Activated CD4-positive, alpha-beta T cell treated with anti-CD3 and anti-CD28 coated beads, Interleukin-2, amount 10 ng/mL, durations not matched to agents 24 days and 14 days (primary cell): ENCODE results near the gene TUSC2. TPM values are rescaled to one million over a fixed set of nuclear protein-coding genes. Genes with fewer than 3 reads are reported as not detected.

ENCODE experiments used
- DNase-seq: peaks from one replicate; pipeline ENCODE4 v3.0.0; 2022
- H3K27ac Mint-ChIP-seq: one replicate; pipeline ENCODE4 v1.8.0; 2022; ENCODE audit warnings: mild to moderate bottlenecking, mixed read lengths
- H3K27me3 Mint-ChIP-seq: one replicate; pipeline ENCODE4 v1.8.0; 2022; ENCODE audit warnings: mixed read lengths
- H3K36me3 Mint-ChIP-seq: one replicate; pipeline ENCODE4 v1.8.0; 2022; ENCODE audit warnings: low read depth, mild to moderate bottlenecking, mixed read lengths
- H3K4me1 Mint-ChIP-seq: one replicate; pipeline ENCODE4 v1.8.0; 2021; ENCODE audit warnings: mixed read lengths
- H3K4me3 Mint-ChIP-seq: one replicate; pipeline ENCODE4 v1.8.0; 2022; ENCODE audit warnings: mild to moderate bottlenecking, moderate library complexity, mixed read lengths
- H3K9me3 Mint-ChIP-seq: one replicate; pipeline ENCODE4 v1.8.0; 2021; ENCODE audit warnings: mixed read lengths
- intact Hi-C: fragments of 100-400 bp; cut with micrococcal nuclease; formaldehyde crosslinking; loops from one replicate; pipeline ENCODE4 v1.15.1; 2023
- total RNA-seq: library from RNA; stranded (reverse); gene quantifications from 2 replicates; pipeline ENCODE4 v1.2.3, GENCODE V29; 2022

TUSC2 gene
- total RNA-seq, 1 donor from 2014 or later = 25.0 TPM

- peak; percentile 99 for DNase-seq
- intact Hi-C loops = loop anchor here (1.0 to 5.0 kb wide), 8 partner anchors 9 to 275 kb away; partner anchors contain the start of genes C3orf18, CISH, GNAI2 and HEMK1
- peak overlapping the region; percentile 99 for H3K27ac Mint-ChIP-seq
- H3K4me1 Mint-ChIP-seq = peaks cover 54% of the 10 kb centered on the region
- peak overlapping the region; percentile 85 for H3K4me3 Mint-ChIP-seq
- H3K27me3 Mint-ChIP-seq = no peaks in the 10 kb centered on the region
- H3K36me3 Mint-ChIP-seq = peaks cover 43% of the 10 kb centered on the region
- no peaks in the 10 kb centered on the region for H3K9me3 Mint-ChIP-seq
Observed at GRCh38 chr3:50337175-50337861, 9.3 kb upstream of the TUSC2 start.

GRCh38 chr3:50336452-50337174 lies 8.6 kb upstream of the TUSC2 start:
- peaks cover 53% of the 10 kb centered on the region for H3K4me1 Mint-ChIP-seq
- H3K9me3 Mint-ChIP-seq = no peaks in the 10 kb centered on the region
- H3K27ac Mint-ChIP-seq = peak overlapping the region; percentile 99
- no peaks in the 10 kb centered on the region for H3K27me3 Mint-ChIP-seq
- H3K36me3 Mint-ChIP-seq = peaks cover 48% of the 10 kb centered on the region
- H3K4me3 Mint-ChIP-seq = peak overlapping the region; percentile 85
- intact Hi-C loops = loop anchor here (1.0 to 5.0 kb wide), 8 partner anchors 8 to 276 kb away; partner anchors contain the start of genes C3orf18, CISH, GNAI2 and HEMK1
- no peak for DNase-seq

GRCh38 chr3:50334339-50335075 lies 6.5 kb upstream of the TUSC2 start:
- intact Hi-C loops = loop anchor here (5.0 kb wide), 3 partner anchors 97 to 278 kb away; partner anchors contain the start of genes C3orf18, CISH, GNAI2 and HEMK1
- peaks cover 65% of the 10 kb centered on the region for H3K36me3 Mint-ChIP-seq
- peak overlapping the region; percentile 87 for H3K27ac Mint-ChIP-seq
- no peaks in the 10 kb centered on the region for H3K27me3 Mint-ChIP-seq
- H3K4me3 Mint-ChIP-seq = peak overlapping the region; percentile 71
- no peaks in the 10 kb centered on the region for H3K9me3 Mint-ChIP-seq
- no peak for DNase-seq
- peaks cover 43% of the 10 kb centered on the region for H3K4me1 Mint-ChIP-seq

GRCh38 chr3:50333744-50334328 lies 5.8 kb upstream of the TUSC2 start:
- Mint-ChIP-seq H3K4me3 (peak overlapping the region; percentile 71), H3K4me1 (peaks cover 38% of the 10 kb centered on the region), H3K36me3 (peaks cover 61% of the 10 kb centered on the region), H3K27ac (peak overlapping the region; percentile 87), H3K27me3 (no peaks in the 10 kb centered on the region), H3K9me3 (no peaks in the 10 kb centered on the region)
- intact Hi-C loops = no loop called here
- DNase-seq = no peak

- H3K9me3 Mint-ChIP-seq = no peaks in the 10 kb centered on the region
- intact Hi-C loops = no loop called here
- H3K27ac Mint-ChIP-seq = no peak overlapping the region
- no peak for DNase-seq
- peaks cover 35% of the 10 kb centered on the region for H3K4me1 Mint-ChIP-seq
- H3K36me3 Mint-ChIP-seq = peaks cover 55% of the 10 kb centered on the region
- H3K27me3 Mint-ChIP-seq = no peaks in the 10 kb centered on the region
- no peak overlapping the region for H3K4me3 Mint-ChIP-seq
Observed at GRCh38 chr3:50331364-50331907, 3.4 kb upstream of the TUSC2 start.

DNA sequence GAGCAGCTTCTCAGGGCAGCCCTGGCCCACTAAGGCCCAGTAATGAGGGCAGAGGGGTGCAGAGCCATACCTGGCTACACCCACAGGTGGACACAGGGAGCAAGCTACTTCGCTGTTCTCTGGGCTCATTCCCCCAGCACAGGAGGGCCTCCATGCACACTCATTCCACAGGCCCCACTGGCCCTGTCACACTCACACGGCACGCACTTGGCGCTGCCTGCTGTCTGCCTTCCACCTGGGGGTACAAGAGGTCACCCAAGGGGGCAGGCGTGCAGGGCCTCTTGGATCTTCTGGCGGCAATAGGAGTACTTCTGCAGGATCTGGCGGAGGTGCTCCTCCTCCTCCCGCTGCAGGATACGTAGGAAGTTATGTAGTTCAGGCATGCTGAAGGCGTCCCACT lies 2.3 kb upstream of the TUSC2 start:
- Mint-ChIP-seq H3K4me3 (no peak overlapping the region), H3K9me3 (no peaks in the 10 kb centered on the region), H3K4me1 (peaks cover 29% of the 10 kb centered on the region), H3K27ac (no peak overlapping the region), H3K27me3 (no peaks in the 10 kb centered on the region), H3K36me3 (peaks cover 48% of the 10 kb centered on the region)
- intact Hi-C loops = no loop called here
- DNase-seq = no peak

GRCh38 chr3:50327129-50327528 lies 894 bp downstream of the TUSC2 start:
- Mint-ChIP-seq H3K9me3 (no peaks in the 10 kb centered on the region), H3K4me1 (peaks cover 17% of the 10 kb centered on the region), H3K27ac (peak overlapping the region; percentile 75), H3K36me3 (peaks cover 38% of the 10 kb centered on the region), H3K27me3 (no peaks in the 10 kb centered on the region), H3K4me3 (peak overlapping the region; percentile 84)
- peak; percentile 60 for DNase-seq
- intact Hi-C loops = loop anchor here (10.0 kb wide), 1 partner anchor 1852 kb away; no protein-coding TSS in a partner anchor

DNA sequence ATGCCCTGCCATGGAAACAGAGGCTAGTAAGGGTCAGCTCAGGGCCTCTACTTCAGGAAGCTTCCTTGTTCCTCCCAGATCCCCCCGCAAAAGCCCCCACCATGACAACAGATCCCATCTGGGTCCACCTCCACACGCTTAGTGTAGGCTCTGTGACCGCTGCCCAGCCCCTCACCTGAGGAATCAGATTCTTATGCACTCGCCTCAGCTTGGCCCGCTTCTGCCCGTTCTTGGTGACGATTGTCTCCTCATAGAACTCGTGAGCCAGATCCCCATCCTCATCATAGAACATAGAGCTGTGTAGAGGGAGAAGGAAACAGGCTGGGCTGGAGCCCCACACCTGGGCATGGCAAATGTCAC lies 1.9 kb downstream of the TUSC2 start:
- intact Hi-C loops = loop anchor here (10.0 kb wide), 1 partner anchor 1851 kb away; no protein-coding TSS in a partner anchor
- Mint-ChIP-seq H3K27ac (no peak overlapping the region), H3K36me3 (peaks cover 31% of the 10 kb centered on the region), H3K9me3 (no peaks in the 10 kb centered on the region), H3K4me3 (peak overlapping the region; percentile 84), H3K4me1 (peaks cover 17% of the 10 kb centered on the region), H3K27me3 (no peaks in the 10 kb centered on the region)
- peak; percentile 57 for DNase-seq

GRCh38 chr3:50325497-50326181 lies 2.4 kb downstream of the TUSC2 start:
- H3K27ac Mint-ChIP-seq = no peak overlapping the region
- intact Hi-C loops = loop anchor here (2.0 to 10.0 kb wide), 2 partner anchors 133 to 1851 kb away; no protein-coding TSS in a partner anchor
- no peak overlapping the region for H3K4me3 Mint-ChIP-seq
- H3K36me3 Mint-ChIP-seq = peaks cover 26% of the 10 kb centered on the region
- no peaks in the 10 kb centered on the region for H3K27me3 Mint-ChIP-seq
- DNase-seq = no peak
- H3K4me1 Mint-ChIP-seq = peaks cover 18% of the 10 kb centered on the region
- H3K9me3 Mint-ChIP-seq = no peaks in the 10 kb centered on the region

DNA sequence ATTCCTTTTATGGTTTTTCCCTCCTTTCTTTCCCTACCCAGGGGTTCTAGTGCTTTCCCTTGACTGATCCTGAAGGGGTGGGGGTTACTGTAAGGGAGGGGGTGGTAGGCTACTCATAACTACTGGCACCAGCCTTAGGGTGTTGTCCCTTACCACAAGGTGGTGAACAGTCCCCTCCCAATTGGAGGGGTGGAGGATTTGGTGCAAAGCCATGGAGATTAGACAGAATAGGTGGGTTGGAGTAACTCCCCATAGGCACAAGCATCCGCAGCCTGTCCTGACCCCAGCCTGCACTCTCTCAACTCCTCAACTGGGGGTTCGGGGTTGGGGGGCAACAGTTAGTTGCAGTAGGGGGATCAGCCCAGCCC lies 2.9 kb downstream of the TUSC2 start:
- DNase-seq = no peak
- Mint-ChIP-seq H3K9me3 (no peaks in the 10 kb centered on the region), H3K36me3 (peaks cover 20% of the 10 kb centered on the region), H3K27me3 (no peaks in the 10 kb centered on the region), H3K27ac (no peak overlapping the region), H3K4me1 (peaks cover 23% of the 10 kb centered on the region), H3K4me3 (no peak overlapping the region)
- intact Hi-C loops = loop anchor here (2.0 to 10.0 kb wide), 2 partner anchors 132 to 1850 kb away; no protein-coding TSS in a partner anchor

GRCh38 chr3:50324351-50325112 lies 3.5 kb downstream of the TUSC2 start:
- H3K4me3 Mint-ChIP-seq = no peak overlapping the region
- intact Hi-C loops = loop anchor here (2.0 to 10.0 kb wide), 2 partner anchors 132 to 1850 kb away; no protein-coding TSS in a partner anchor
- peak; percentile 90 for DNase-seq
- H3K27ac Mint-ChIP-seq = peak overlapping the region; percentile 28
- no peaks in the 10 kb centered on the region for H3K27me3 Mint-ChIP-seq
- H3K4me1 Mint-ChIP-seq = peaks cover 26% of the 10 kb centered on the region
- peaks cover 16% of the 10 kb centered on the region for H3K36me3 Mint-ChIP-seq
- H3K9me3 Mint-ChIP-seq = no peaks in the 10 kb centered on the region

- intact Hi-C loops = loop anchor here (2.0 to 10.0 kb wide), 2 partner anchors 131 to 1849 kb away; no protein-coding TSS in a partner anchor
- no peaks in the 10 kb centered on the region for H3K9me3 Mint-ChIP-seq
- DNase-seq = no peak
- H3K4me1 Mint-ChIP-seq = peaks cover 30% of the 10 kb centered on the region
- peak overlapping the region; percentile 7 for H3K27ac Mint-ChIP-seq
- peaks cover 17% of the 10 kb centered on the region for H3K36me3 Mint-ChIP-seq
- no peak overlapping the region for H3K4me3 Mint-ChIP-seq
- H3K27me3 Mint-ChIP-seq = no peaks in the 10 kb centered on the region
Observed at GRCh38 chr3:50323614-50324199, 4.3 kb downstream of the TUSC2 start.
